ENCODE results near the gene ARL2BP. TPM values are rescaled to one million over a fixed set of nuclear protein-coding genes. Genes with fewer than 3 reads are reported as not detected.
"Not testable (repeated sequence)": the region's sequence is repeated elsewhere in the genome, so short reads cannot be mapped to it uniquely, and the experiment has no call there.

Gene ARL2BP
- total RNA-seq, 1 donor from 2014 or later, result 41.5 TPM

DNA sequence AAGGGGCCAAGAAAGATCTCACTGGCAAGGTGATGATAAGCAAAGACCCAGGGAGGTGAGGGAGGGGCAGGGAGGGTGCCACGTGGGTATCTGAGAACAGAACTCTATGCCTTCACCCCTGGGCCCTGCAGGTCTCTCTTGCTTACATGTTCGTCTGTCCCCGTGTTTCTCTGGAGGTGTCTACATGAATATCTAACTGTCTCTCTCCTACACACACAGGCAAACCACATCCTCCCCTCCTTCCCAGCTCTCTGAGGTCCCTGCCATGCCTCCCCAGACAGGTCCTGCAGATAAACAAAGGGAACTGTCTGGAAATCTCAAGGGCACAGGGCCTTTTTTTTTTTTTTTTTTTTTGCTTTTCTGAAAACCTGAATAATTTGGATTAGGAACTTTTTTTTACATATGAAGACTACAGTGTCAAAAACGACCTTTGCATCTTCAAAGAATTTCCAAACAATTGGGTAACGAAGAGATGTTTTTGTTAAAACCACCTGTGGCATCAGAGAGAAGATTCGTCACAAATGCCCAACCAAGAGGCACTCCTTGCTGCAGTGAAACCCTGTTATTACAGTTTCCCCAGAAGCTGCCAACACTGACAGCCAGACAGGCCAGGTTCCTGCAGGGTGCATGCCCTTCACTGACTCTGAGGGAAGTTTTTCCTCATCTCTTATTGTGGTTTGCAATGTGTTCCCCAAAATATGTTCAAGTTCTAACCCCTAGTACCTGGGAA is 21.6 kb downstream of the ARL2BP start:
- no peak overlapping the region for H3K4me2 ChIP-seq
- Mint-ChIP-seq H3K27ac (no peak overlapping the region), H3K4me1 (peaks cover 27% of the 10 kb centered on the region), H3K9me3 (no peaks in the 10 kb centered on the region), H3K36me3 (no peaks in the 10 kb centered on the region), H3K4me3 (no peak overlapping the region), H3K27me3 (ENCODE audit: insufficient read depth, low read depth) (peaks cover 3% of the 10 kb centered on the region)
- no peaks in the 10 kb centered on the region for H3K9me3 ChIP-seq (ENCODE audit: low read depth)
- peaks cover 5% of the 10 kb centered on the region for H3F3A ChIP-seq (ENCODE audit: low read depth)
- no peak overlapping the region for H3K27ac ChIP-seq
- H4K20me1 ChIP-seq (ENCODE audit: low read depth), result no peaks in the 10 kb centered on the region
- no peak overlapping the region for H3K9ac ChIP-seq
- H3K79me2 ChIP-seq (ENCODE audit: low read depth), result no peaks in the 10 kb centered on the region
- H3K4me3 ChIP-seq, result no peak overlapping the region
- DNase-seq (ENCODE audit: low spot score), result no peak
- H3K4me1 ChIP-seq, result peaks cover 30% of the 10 kb centered on the region
- no peaks in the 10 kb centered on the region for H3K27me3 ChIP-seq
- H3K36me3 ChIP-seq, result no peaks in the 10 kb centered on the region
- TF ChIP-seq, protein P1, sequence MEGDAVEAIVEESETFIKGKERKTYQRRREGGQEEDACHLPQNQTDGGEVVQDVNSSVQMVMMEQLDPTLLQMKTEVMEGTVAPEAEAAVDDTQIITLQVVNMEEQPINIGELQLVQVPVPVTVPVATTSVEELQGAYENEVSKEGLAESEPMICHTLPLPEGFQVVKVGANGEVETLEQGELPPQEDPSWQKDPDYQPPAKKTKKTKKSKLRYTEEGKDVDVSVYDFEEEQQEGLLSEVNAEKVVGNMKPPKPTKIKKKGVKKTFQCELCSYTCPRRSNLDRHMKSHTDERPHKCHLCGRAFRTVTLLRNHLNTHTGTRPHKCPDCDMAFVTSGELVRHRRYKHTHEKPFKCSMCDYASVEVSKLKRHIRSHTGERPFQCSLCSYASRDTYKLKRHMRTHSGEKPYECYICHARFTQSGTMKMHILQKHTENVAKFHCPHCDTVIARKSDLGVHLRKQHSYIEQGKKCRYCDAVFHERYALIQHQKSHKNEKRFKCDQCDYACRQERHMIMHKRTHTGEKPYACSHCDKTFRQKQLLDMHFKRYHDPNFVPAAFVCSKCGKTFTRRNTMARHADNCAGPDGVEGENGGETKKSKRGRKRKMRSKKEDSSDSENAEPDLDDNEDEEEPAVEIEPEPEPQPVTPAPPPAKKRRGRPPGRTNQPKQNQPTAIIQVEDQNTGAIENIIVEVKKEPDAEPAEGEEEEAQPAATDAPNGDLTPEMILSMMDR (IDR thresholded peaks at IDR 0.05), result no peak
- TF ChIP-seq EZH2phosphoT487 (IDR thresholded peaks at IDR 0.05), result no peak
- H2AFZ ChIP-seq (replicated peaks), result no peak overlapping the region

DNA sequence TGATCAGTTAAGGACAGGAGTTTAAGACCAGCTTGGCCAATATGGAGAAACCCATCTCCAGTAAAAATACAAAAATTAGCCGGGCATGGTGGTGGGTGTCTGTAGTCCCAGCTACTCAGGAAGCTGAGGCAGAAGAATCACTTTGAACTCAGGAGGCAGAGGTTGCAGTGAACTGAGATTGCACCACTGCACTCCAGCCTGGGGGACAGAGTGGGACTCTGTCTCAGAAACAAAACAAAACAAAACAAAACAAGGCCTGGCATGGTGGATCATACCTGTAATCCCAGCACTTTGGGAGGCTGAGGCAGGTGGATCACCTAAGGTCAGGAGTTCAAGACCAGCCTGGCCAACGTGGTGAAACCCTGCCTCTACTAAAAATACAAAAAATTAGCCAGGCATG is 22.3 kb downstream of the ARL2BP start:
- not testable (repeated sequence) for H3K36me3 Mint-ChIP-seq
- H3K4me1 Mint-ChIP-seq, result peaks cover 25% of the 10 kb centered on the region

DNA sequence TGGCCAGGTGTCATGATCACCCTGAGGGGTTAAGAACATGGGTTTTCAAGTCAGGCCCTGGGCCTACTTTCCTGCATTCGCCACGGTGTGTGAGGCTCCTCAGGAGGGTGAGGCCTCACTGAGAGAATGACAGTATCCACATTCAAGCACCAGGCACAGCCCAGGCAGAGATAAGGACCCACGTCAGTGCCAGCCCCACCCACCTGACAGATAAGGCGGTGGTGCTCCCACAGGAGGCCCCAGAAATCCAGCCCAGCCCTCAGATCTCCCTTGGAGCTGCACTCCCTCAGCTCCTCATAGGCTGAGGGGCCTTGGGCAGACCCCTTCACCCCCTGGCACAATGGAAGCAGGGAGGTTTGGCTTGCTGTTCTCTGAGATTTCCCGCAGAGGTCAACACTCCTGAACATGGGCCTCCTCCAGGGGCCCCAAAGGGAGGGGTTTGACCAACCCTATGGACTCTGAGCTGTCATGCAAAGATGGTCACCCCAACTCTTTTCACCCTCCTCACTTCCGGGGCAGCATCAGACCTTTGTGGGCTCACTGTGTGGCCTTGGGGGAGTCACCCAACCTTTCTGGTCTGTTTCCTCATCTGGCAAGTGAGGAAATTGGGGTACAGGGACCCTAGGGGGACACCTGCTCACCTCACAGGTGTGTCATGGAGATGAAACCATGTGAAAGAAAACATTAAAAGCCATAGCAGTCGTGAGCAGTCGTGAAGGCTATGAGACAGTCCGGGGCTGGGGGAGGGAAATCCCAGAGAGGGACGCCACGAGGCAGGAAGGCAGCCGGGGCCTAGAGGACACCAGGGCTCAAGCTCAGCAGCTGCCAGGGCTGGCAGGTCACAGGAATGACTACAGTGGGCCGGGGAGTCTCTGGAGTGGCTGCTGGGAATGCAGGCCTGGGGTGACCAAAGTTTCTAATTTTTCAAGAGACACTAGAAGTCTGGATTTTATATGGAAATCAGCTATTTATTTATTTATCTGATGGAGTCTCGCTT is 24.0 kb downstream of the ARL2BP start:
- H3K4me3 ChIP-seq, result no peak overlapping the region
- no peak overlapping the region for H2AFZ ChIP-seq (replicated peaks)
- H3K27ac ChIP-seq, result no peak overlapping the region
- TF ChIP-seq, protein P1 (IDR thresholded peaks at IDR 0.05), result no peak
- TF ChIP-seq EZH2phosphoT487 (IDR thresholded peaks at IDR 0.05), result no peak
- TF ChIP-seq EZH2 (IDR thresholded peaks at IDR 0.05), result no peak
- H3K4me1 ChIP-seq, result peaks cover 38% of the 10 kb centered on the region
- Mint-ChIP-seq H3K27ac (no peak overlapping the region), H3K27me3 (ENCODE audit: insufficient read depth, low read depth) (peaks cover 3% of the 10 kb centered on the region), H3K9me3 (no peaks in the 10 kb centered on the region), H3K36me3 (no peaks in the 10 kb centered on the region), H3K4me3 (no peak overlapping the region), H3K4me1 (peaks cover 25% of the 10 kb centered on the region)
- no peaks in the 10 kb centered on the region for H4K20me1 ChIP-seq (ENCODE audit: low read depth)
- no peaks in the 10 kb centered on the region for H3K9me3 ChIP-seq (ENCODE audit: low read depth)
- H3K9ac ChIP-seq, result no peak overlapping the region
- H3K27me3 ChIP-seq, result no peaks in the 10 kb centered on the region
- H3K36me3 ChIP-seq, result no peaks in the 10 kb centered on the region
- no peak overlapping the region for H3K4me2 ChIP-seq
- H3F3A ChIP-seq (ENCODE audit: low read depth), result peaks cover 9% of the 10 kb centered on the region
- no peaks in the 10 kb centered on the region for H3K79me2 ChIP-seq (ENCODE audit: low read depth)
- DNase-seq (ENCODE audit: low spot score), result no peak

More for the DNA sequence above, 22.3 kb downstream of the ARL2BP start:
- H3K79me2 ChIP-seq (ENCODE audit: low read depth); H3K4me3 Mint-ChIP-seq; H3K9ac ChIP-seq; H3K9me3 ChIP-seq (ENCODE audit: low read depth); H3K27ac ChIP-seq; H3K4me2 ChIP-seq; H3K27me3 ChIP-seq; H3K4me3 ChIP-seq; H3K27ac Mint-ChIP-seq; H2AFZ ChIP-seq (replicated peaks); H3K9me3 Mint-ChIP-seq; H3K36me3 ChIP-seq; H3K27me3 Mint-ChIP-seq (ENCODE audit: insufficient read depth, low read depth); H4K20me1 ChIP-seq (ENCODE audit: low read depth); H3F3A ChIP-seq (ENCODE audit: low read depth); DNase-seq (ENCODE audit: low spot score): not testable (repeated sequence)
- H3K4me1 ChIP-seq, result peaks cover 30% of the 10 kb centered on the region
